Endothelial cell of umbilical vein (primary cell): ENCODE measurements around the gene MYO1E. TPM values are rescaled to one million over a fixed set of nuclear protein-coding genes. Genes with fewer than 3 reads are reported as not detected.

Experiments used
- BruUV-seq: library from RNA; stranded (reverse); fragments of 400-500 nt; replicated peaks from 2 replicates; lab custom pipeline; 2021; lab: Mats Ljungman, UMichigan
- CTCF ChIA-PET: fragments of 300-600, 350-600 bp; sonication (Branson Sonifier 250); formaldehyde crosslinking; loops from one replicate; lab custom pipeline; 2021; ENCODE audit warnings: antibody characterized with exemption, inconsistent platforms; lab: Charles Lee
- POLR2A ChIA-PET: fragments of 300-600, 350-600 bp; sonication (Branson Sonifier 250); formaldehyde crosslinking; loops from one replicate; lab custom pipeline; 2021; ENCODE audit warnings: antibody characterized with exemption, inconsistent platforms; lab: Charles Lee
- DNase-seq: peaks from one replicate; pipeline ENCODE4 v3.0.0-alpha.2; 2011; ENCODE audit warnings: low read depth, low spot score
- FAIRE-seq: peaks from 2 replicates; lab custom pipeline; 2011; peaks lifted over from hg19 to GRCh38; lab: Jason Lieb, UNC
- H2AFZ ChIP-seq: 2 replicates; pipeline ENCODE4 v1.6.0; 2012; ENCODE audit warnings: low read depth, low read length, control low read depth, inconsistent platforms
- H3K27ac ChIP-seq: 2 replicates; pipeline ENCODE4 v1.5.1; 2011; ENCODE audit warnings: low read depth, mild to moderate bottlenecking, control low read depth, low read length, moderate library complexity; ENCODE audit not compliant: insufficient read depth
- H3K27me3 ChIP-seq, 2 experiments: 2 replicates each; pipeline versions ENCODE4 v1.6.0 to v1.6.1; 2011; ENCODE audit warnings: low read length in 2 of 2, mixed read lengths in 1 of 2; ENCODE audit not compliant: control insufficient read depth in 2 of 2, insufficient read depth in 2 of 2
- H3K36me3 ChIP-seq, 2 experiments: 2 replicates in 1 of 2; 3 replicates in 1 of 2; pipeline ENCODE4 v1.5.1; 2011; ENCODE audit warnings: low read length in 2 of 2, mild to moderate bottlenecking in 1 of 2, moderate library complexity in 1 of 2; ENCODE audit not compliant: control insufficient read depth in 2 of 2, insufficient read depth in 2 of 2; ENCODE audit errors: extremely low read depth in 1 of 2
- H3K4me1 ChIP-seq: 3 replicates; pipeline ENCODE4 v1.5.1; 2011; ENCODE audit warnings: mild to moderate bottlenecking, low read length; ENCODE audit not compliant: control insufficient read depth, insufficient read depth; ENCODE audit errors: extremely low read depth
- H3K4me2 ChIP-seq: 2 replicates; pipeline ENCODE4 v1.6.1; 2011; ENCODE audit warnings: low read length, control low read depth, mixed read lengths; ENCODE audit not compliant: insufficient read depth
- H3K4me3 ChIP-seq, 3 experiments: fragments of 200-600 bp in 1 of 3; sonication (generic), shearing (Covaris generic) in 1 of 3; replicated peaks in 1 of 3; 2 replicates each; pipeline ENCODE4 v1.5.1; 2011 to 2016; ENCODE audit warnings: control low read depth in 3 of 3, low read length in 3 of 3, mild to moderate bottlenecking in 2 of 3, inconsistent platforms in 1 of 3, low read depth in 1 of 3, moderate library complexity in 1 of 3; ENCODE audit not compliant: insufficient read depth in 1 of 3
- H3K79me2 ChIP-seq: 2 replicates; pipeline ENCODE4 v1.6.0; 2012; ENCODE audit warnings: low read length, inconsistent platforms; ENCODE audit not compliant: control insufficient read depth, insufficient read depth
- H3K9ac ChIP-seq: replicated peaks from 2 replicates; pipeline ENCODE3; 2011; ENCODE audit warnings: low read length, control low read depth; ENCODE audit not compliant: insufficient read depth; ENCODE audit errors: extremely low read depth
- H3K9me1 ChIP-seq: replicated peaks from 3 replicates; pipeline ENCODE4 v1.6.0; 2011; ENCODE audit warnings: mild to moderate bottlenecking, low read length; ENCODE audit not compliant: control insufficient read depth, insufficient read depth; ENCODE audit errors: extremely low read depth
- H3K9me3 ChIP-seq: replicated peaks from 2 replicates; pipeline ENCODE4 v1.5.1; 2012; ENCODE audit warnings: low read length, inconsistent platforms; ENCODE audit not compliant: control insufficient read depth, insufficient read depth
- H4K20me1 ChIP-seq: replicated peaks from 2 replicates; pipeline ENCODE3; 2011; ENCODE audit warnings: mild to moderate bottlenecking, low read length; ENCODE audit not compliant: control insufficient read depth, insufficient read depth; ENCODE audit errors: extremely low read depth
- CTCF ChIP-seq, 2 donors: IDR thresholded peaks; 1 replicate in 1 of 2; 2 replicates in 1 of 2; pipeline ENCODE4 v1.5.1; 2011; ENCODE audit warnings: low read length in 2 of 2, mild to moderate bottlenecking in 2 of 2, moderate library complexity in 2 of 2, control low read depth in 1 of 2, inconsistent platforms in 1 of 2, low read depth in 1 of 2; ENCODE audit not compliant: insufficient read depth in 1 of 2; ENCODE audit errors: extremely low read depth in 1 of 2
- FOS ChIP-seq: IDR thresholded peaks from 2 replicates; pipeline ENCODE4 v1.6.1; 2011; ENCODE audit warnings: mild to moderate bottlenecking, low read length, moderate library complexity, borderline replicate concordance; ENCODE audit not compliant: insufficient read depth
- JUN ChIP-seq: IDR thresholded peaks from 2 replicates; pipeline ENCODE4 v1.6.1; 2011; ENCODE audit warnings: borderline replicate concordance, low read depth; ENCODE audit not compliant: insufficient read length, insufficient read depth
- MYC ChIP-seq: IDR thresholded peaks from one replicate; pipeline ENCODE4 v1.6.1; 2011; ENCODE audit warnings: mild to moderate bottlenecking, low read depth, low read length
- POLR2A ChIP-seq: IDR thresholded peaks from 2 replicates; pipeline ENCODE4 v1.6.1; 2012; ENCODE audit warnings: low read depth, mild to moderate bottlenecking, control low read depth, low read length
- POLR2AphosphoS5 ChIP-seq: IDR thresholded peaks from 2 replicates; pipeline ENCODE4 v1.6.1; 2012; ENCODE audit warnings: low read depth, mild to moderate bottlenecking, control low read depth, low read length, moderate library complexity; ENCODE audit not compliant: insufficient read depth
- dilution Hi-C: fragments of 300-500 bp; cut with MboI; formaldehyde crosslinking; loops from one replicate; pipeline ENCODE4 v1.15.0; 2019; ENCODE audit warnings: low sequenced_read_pairs; ENCODE audit not compliant: extremely low pct_ligation_motif_present
- intact Hi-C: fragments of 100-400 bp; cut with micrococcal nuclease; formaldehyde crosslinking; loops from one replicate; pipeline ENCODE4 v1.10.0; 2022
- polyA plus RNA-seq, 4 experiments: library from polyadenylated mRNA; depleted of rRNA in 3 of 4; stranded (reverse) in 3 of 4; unstranded in 1 of 4; fragments of >200 nt; gene quantifications; 2 replicates each; pipeline versions ENCODE4 v1.2.1 to v1.2.3, GENCODE V29; 2011 to 2012; ENCODE audit warnings: missing spikeins in 1 of 4
- total RNA-seq: library from RNA; stranded (reverse); gene quantifications from 2 replicates; pipeline ENCODE4 v1.2.3, GENCODE V29; 2021
- TF ChIP-seq, protein P1 (sequence below): IDR thresholded peaks from 2 replicates; pipeline ENCODE4 v1.6.1; 2011; ENCODE audit not compliant: insufficient read depth, insufficient read length

Gene MYO1E
- total and polyA plus RNA-seq, 2 donors (not counting 3 experiments of a cell fraction or from before 2014, with no cell fraction given) = 31.6 to 218 TPM

- H3K27ac ChIP-seq = no peak overlapping the region
- intact Hi-C loops = no loop called here
- no peaks in the 10 kb centered on the region for H3K9me1 ChIP-seq
- TF ChIP-seq POLR2A = no peak
- no peak for TF ChIP-seq FOS
- no peak for TF ChIP-seq CTCF (IDR thresholded peaks at IDR 0.05; ENCODE audit: extremely low read depth in 1 of 2, insufficient read depth in 1 of 2, low read depth in 1 of 2, low read length in 2 of 2)
- no peak for TF ChIP-seq MYC
- TF ChIP-seq POLR2AphosphoS5 = no peak
- TF ChIP-seq JUN = no peak
- TF ChIP-seq, protein P1, sequence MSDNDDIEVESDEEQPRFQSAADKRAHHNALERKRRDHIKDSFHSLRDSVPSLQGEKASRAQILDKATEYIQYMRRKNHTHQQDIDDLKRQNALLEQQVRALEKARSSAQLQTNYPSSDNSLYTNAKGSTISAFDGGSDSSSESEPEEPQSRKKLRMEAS = no peak
- no peaks in the 10 kb centered on the region for H3K79me2 ChIP-seq
- POLR2A ChIA-PET = no interaction called here
- H3K9ac ChIP-seq = no peak overlapping the region
- H3K9me3 ChIP-seq = no peaks in the 10 kb centered on the region
- peaks cover 18% of the 10 kb centered on the region for H3K4me1 ChIP-seq
- DNase-seq = no peak
- H3K4me2 ChIP-seq = no peak overlapping the region
- no peak overlapping the region for H2AFZ ChIP-seq
- H4K20me1 ChIP-seq = no peaks in the 10 kb centered on the region
- no peaks in the 10 kb centered on the region for H3K27me3 ChIP-seq
- no TSS peak for BruUV-seq
- no peak overlapping the region for H3K4me3 ChIP-seq
- peaks cover 18 to 29% of the 10 kb centered on the region in 2 experiments for H3K36me3 ChIP-seq
- dilution Hi-C loops = no loop called here
- CTCF ChIA-PET = interaction anchor here (0.9 to 1.1 kb wide), 2 partner anchors 11 to 23 kb away, joined by 3 to 4 read pairs; no protein-coding TSS in a partner anchor
- FAIRE-seq = no peak
Observed at GRCh38 chr15:59197454-59197853, 175.2 kb downstream of the MYO1E start.
